ENCODE measurements around the gene PRKCE.

DNA sequence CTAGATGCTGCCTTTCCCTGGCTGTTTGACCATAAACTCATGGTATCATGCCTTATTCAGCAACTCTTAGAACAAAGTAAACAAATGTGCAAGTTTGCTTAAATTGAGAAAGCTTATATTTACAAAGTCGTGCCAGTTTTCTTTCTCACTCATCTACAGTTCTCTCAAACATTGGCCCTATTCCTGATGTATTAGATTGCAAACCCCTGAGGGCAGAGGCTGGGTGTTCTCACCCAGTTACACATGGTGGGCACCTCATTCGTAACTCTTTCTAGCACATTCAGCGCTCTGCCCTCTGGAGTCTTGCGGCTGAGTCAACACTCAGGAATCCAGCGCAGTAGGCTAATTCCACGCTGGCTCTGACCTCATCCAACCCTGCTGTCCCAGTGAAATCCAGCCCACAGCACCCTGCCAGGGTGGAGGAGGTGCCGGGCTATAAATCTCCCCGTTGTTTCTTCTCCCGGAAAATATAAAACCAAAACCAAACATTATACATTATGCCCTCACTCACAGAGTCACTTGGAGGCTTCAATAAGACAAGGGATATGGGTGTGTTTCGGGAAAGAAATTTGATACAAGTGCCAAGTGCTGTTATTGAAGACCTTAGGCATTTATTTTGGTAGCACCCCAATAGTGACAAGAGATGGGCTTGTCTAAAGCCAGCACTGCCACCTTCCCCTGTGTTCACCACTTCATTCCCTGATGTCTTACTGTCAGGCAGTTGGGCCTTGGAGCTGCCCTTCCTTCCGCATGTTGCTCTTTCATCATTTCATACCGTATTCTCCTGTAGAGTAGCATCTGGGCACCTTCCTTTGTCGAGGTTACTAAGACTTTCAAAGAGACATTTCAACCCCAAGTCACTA, 287.4 kb downstream of the PRKCE start:
- TF ChIP-seq GATA2 (IDR thresholded peaks at IDR 0.05; ENCODE audit: low read depth, low read length), result no peak
- TF ChIP-seq GATA3 (IDR thresholded peaks at IDR 0.05; ENCODE audit: low read depth, low read length), result no peak
